Activated CD4-positive, alpha-beta T cell treated with anti-CD3 and anti-CD28 coated beads for 36 hours (primary cell): ENCODE data around the gene SLAMF6. TPM values are rescaled to one million over a fixed set of nuclear protein-coding genes. Genes with fewer than 3 reads are reported as not detected.
A peak's percentile ranks its signal among the peaks of the same experiment; 100 is the strongest.

ENCODE experiments used
- ATAC-seq: fragments of 200-7000 bp; cut with Tn5 transposase; one replicate; pipeline ENCODE4 v1.10.0; 2021; ENCODE audit warnings: mild to moderate bottlenecking, moderate library complexity
- CTCF ChIA-PET: fragments of 350-600 bp; sonication (Branson Sonifier 250); formaldehyde crosslinking; loops from one replicate; lab custom pipeline; 2021; ENCODE audit warnings: antibody characterized with exemption; lab: Charles Lee
- POLR2A ChIA-PET: fragments of 350-600 bp; sonication (Branson Sonifier 250); formaldehyde crosslinking; loops from one replicate; lab custom pipeline; 2021; ENCODE audit warnings: antibody characterized with exemption, inconsistent platforms; lab: Charles Lee
- DNase-seq: peaks from one replicate; pipeline ENCODE4 v3.0.0-alpha.2; 2020
- H3K27ac Mint-ChIP-seq: one replicate; pipeline ENCODE4 v1.8.0; 2021; ENCODE audit warnings: mixed read lengths
- H3K27me3 Mint-ChIP-seq: one replicate; pipeline ENCODE4 v1.8.0; 2021; ENCODE audit warnings: mixed read lengths
- H3K36me3 Mint-ChIP-seq: one replicate; pipeline ENCODE4 v1.8.0; 2021; ENCODE audit warnings: low read depth, mixed read lengths
- H3K4me1 Mint-ChIP-seq: one replicate; pipeline ENCODE4 v1.8.0; 2021; ENCODE audit warnings: mixed read lengths
- H3K4me3 Mint-ChIP-seq: one replicate; pipeline ENCODE4 v1.8.0; 2021; ENCODE audit warnings: mild to moderate bottlenecking, moderate library complexity, mixed read lengths
- H3K9me3 Mint-ChIP-seq: one replicate; pipeline ENCODE4 v1.8.0; 2021; ENCODE audit warnings: low read depth, mixed read lengths
- intact Hi-C, 2 experiments: fragments of 100-400 bp; cut with DNase I in 1 of 2; cut with micrococcal nuclease in 1 of 2; formaldehyde crosslinking; loops; one replicate each; pipeline versions ENCODE4 v1.14.2 to v1.15.1; 2022 to 2024; cut with DNase I, micrococcal nuclease
- total RNA-seq, 2 experiments: library from RNA; stranded (reverse); gene quantifications; one replicate each; pipeline ENCODE4 v1.2.3, GENCODE V29; 2021

The SLAMF6 gene
- total RNA-seq, 2 experiments from 2014 or later, result 45.9 to 55.0 TPM

GRCh38 chr1:160544647-160545046 is 21.6 kb upstream of the SLAMF6 start:
- peak overlapping the region; percentile 79 for H3K27ac Mint-ChIP-seq

GRCh38 chr1:160542303-160542945 is 19.4 kb upstream of the SLAMF6 start:
- H3K9me3 Mint-ChIP-seq, result peaks cover 2% of the 10 kb centered on the region
- no peak overlapping the region for H3K27ac Mint-ChIP-seq
- H3K36me3 Mint-ChIP-seq, result peaks cover 10% of the 10 kb centered on the region
- intact Hi-C loops, result loop anchor here (5.0 kb wide), 2 partner anchors 35 to 115 kb away; partner anchors contain the start of gene CD84 (in 1 of the 2)
- ChIA-PET POLR2A (no interaction called here), CTCF (interaction anchor here (0.9 to 12.6 kb wide), 8 partner anchors 8 to 70 kb away, joined by 3 to 150 read pairs (median 6); no protein-coding TSS in a partner anchor)
- ATAC-seq, result no peak
- DNase-seq, result no peak
- no peak overlapping the region for H3K4me3 Mint-ChIP-seq
- H3K27me3 Mint-ChIP-seq, result no peaks in the 10 kb centered on the region
- peaks cover 60% of the 10 kb centered on the region for H3K4me1 Mint-ChIP-seq

More at GRCh38 chr1:160544647-160545046, 21.6 kb upstream of the SLAMF6 start:
- peaks cover 2% of the 10 kb centered on the region for H3K9me3 Mint-ChIP-seq
- ATAC-seq, result peak; percentile 58
- CTCF ChIA-PET, result interaction anchor here (0.7 to 12.6 kb wide), 24 partner anchors 9 to 116 kb away, joined by 3 to 150 read pairs (median 4); no protein-coding TSS in a partner anchor
- H3K27me3 Mint-ChIP-seq, result no peaks in the 10 kb centered on the region
- POLR2A ChIA-PET, result interaction anchor here (0.7 to 1.1 kb wide), 2 partner anchors 44 to 62 kb away, joined by 7 to 10 read pairs; no protein-coding TSS in a partner anchor
- DNase-seq, result peak; percentile 30
- H3K4me3 Mint-ChIP-seq, result no peak overlapping the region
- intact Hi-C loops, result loop anchor here (1.0 to 5.0 kb wide), 3 partner anchors 33 to 117 kb away; partner anchors contain the start of gene CD84 (in 1 of the 2)
- H3K36me3 Mint-ChIP-seq, result peaks cover 10% of the 10 kb centered on the region
- H3K4me1 Mint-ChIP-seq, result peaks cover 49% of the 10 kb centered on the region

GRCh38 chr1:160541622-160542302 is 18.7 kb upstream of the SLAMF6 start:
- Mint-ChIP-seq H3K36me3 (peaks cover 11% of the 10 kb centered on the region), H3K27ac (peak overlapping the region; percentile 35), H3K27me3 (no peaks in the 10 kb centered on the region), H3K4me3 (no peak overlapping the region), H3K9me3 (peaks cover 2% of the 10 kb centered on the region), H3K4me1 (peaks cover 60% of the 10 kb centered on the region)
- no peak for DNase-seq
- intact Hi-C loops, result loop anchor here (2.0 to 5.0 kb wide), 5 partner anchors 21 to 114 kb away; partner anchors contain the start of gene CD84 (in 1 of the 2)
- ATAC-seq, result no peak
- ChIA-PET CTCF (interaction anchor here (0.7 to 4.2 kb wide), 12 partner anchors 8 to 165 kb away, joined by 3 to 31 read pairs (median 6); no protein-coding TSS in a partner anchor), POLR2A (no interaction called here)

GRCh38 chr1:160540859-160541233 is 17.8 kb upstream of the SLAMF6 start:
- H3K27me3 Mint-ChIP-seq, result no peaks in the 10 kb centered on the region
- peaks cover 65% of the 10 kb centered on the region for H3K4me1 Mint-ChIP-seq
- H3K27ac Mint-ChIP-seq, result peak overlapping the region; percentile 92
- peak overlapping the region; percentile 47 for H3K4me3 Mint-ChIP-seq
- peaks cover 10% of the 10 kb centered on the region for H3K9me3 Mint-ChIP-seq
- intact Hi-C loops, result loop anchor here (2.0 to 5.0 kb wide), 5 partner anchors 20 to 114 kb away; partner anchors contain the start of gene CD84 (in 1 of the 2)
- DNase-seq (no peak), ATAC-seq (no peak)
- H3K36me3 Mint-ChIP-seq, result peaks cover 6% of the 10 kb centered on the region
- ChIA-PET POLR2A (interaction anchor here (0.5 to 0.8 kb wide), 3 partner anchors 11 to 190 kb away, joined by 3 to 5 read pairs (median 3); no protein-coding TSS in a partner anchor), CTCF (interaction anchor here (0.7 to 4.2 kb wide), 13 partner anchors 9 to 164 kb away, joined by 3 to 31 read pairs (median 6); partner anchors contain the start of gene SLAMF6)

- Mint-ChIP-seq H3K27me3 (no peaks in the 10 kb centered on the region), H3K27ac (peak overlapping the region; percentile 92), H3K4me3 (peak overlapping the region; percentile 47), H3K4me1 (peaks cover 63% of the 10 kb centered on the region), H3K9me3 (peaks cover 12% of the 10 kb centered on the region), H3K36me3 (peaks cover 8% of the 10 kb centered on the region)
- CTCF ChIA-PET, result interaction anchor here (0.6 to 4.2 kb wide), 16 partner anchors 10 to 163 kb away, joined by 3 to 31 read pairs (median 5); partner anchors contain the start of gene SLAMF6
- ATAC-seq (peak; percentile 88), DNase-seq (peak; percentile 62)
- POLR2A ChIA-PET, result interaction anchor here (0.5 to 1.1 kb wide), 5 partner anchors 11 to 189 kb away, joined by 3 to 5 read pairs (median 3); partner anchors contain the start of gene SLAMF1
- intact Hi-C loops, result loop anchor here (2.0 to 5.0 kb wide), 5 partner anchors 19 to 113 kb away; partner anchors contain the start of gene CD84 (in 1 of the 2)
Observed at GRCh38 chr1:160539990-160540858, 17.2 kb upstream of the SLAMF6 start.

GRCh38 chr1:160539684-160539989 is 16.6 kb upstream of the SLAMF6 start:
- intact Hi-C loops, result no loop called here
- peak overlapping the region; percentile 92 for H3K27ac Mint-ChIP-seq
- H3K9me3 Mint-ChIP-seq, result peaks cover 14% of the 10 kb centered on the region
- no peaks in the 10 kb centered on the region for H3K27me3 Mint-ChIP-seq
- ATAC-seq, result no peak
- H3K4me3 Mint-ChIP-seq, result peak overlapping the region; percentile 47
- CTCF ChIA-PET, result interaction anchor here (0.9 to 4.2 kb wide), 10 partner anchors 11 to 109 kb away, joined by 3 to 31 read pairs (median 6); partner anchors contain the start of gene SLAMF6
- DNase-seq, result no peak
- POLR2A ChIA-PET, result interaction anchor here (1.0 to 1.1 kb wide), 2 partner anchors 66 to 107 kb away, joined by 3 to 5 read pairs; partner anchors contain the start of gene SLAMF1
- H3K4me1 Mint-ChIP-seq, result peaks cover 57% of the 10 kb centered on the region
- H3K36me3 Mint-ChIP-seq, result peaks cover 7% of the 10 kb centered on the region

- peak overlapping the region; percentile 92 for H3K27ac Mint-ChIP-seq
- H3K4me1 Mint-ChIP-seq, result peaks cover 52% of the 10 kb centered on the region
- peaks cover 14% of the 10 kb centered on the region for H3K9me3 Mint-ChIP-seq
- ChIA-PET CTCF (interaction anchor here (0.7 to 4.2 kb wide), 7 partner anchors 11 to 109 kb away, joined by 3 to 31 read pairs (median 3); partner anchors contain the start of gene SLAMF6), POLR2A (interaction anchor here (1.1 kb wide), 1 partner anchor 108 kb away, joined by 5 read pairs; the partner anchor contains the start of gene SLAMF1)
- DNase-seq (no peak), ATAC-seq (no peak)
- peaks cover 7% of the 10 kb centered on the region for H3K36me3 Mint-ChIP-seq
- H3K4me3 Mint-ChIP-seq, result no peak overlapping the region
- intact Hi-C loops, result no loop called here
- no peaks in the 10 kb centered on the region for H3K27me3 Mint-ChIP-seq
Observed at GRCh38 chr1:160538985-160539651, 16.1 kb upstream of the SLAMF6 start.

- DNase-seq (no peak), ATAC-seq (no peak)
- intact Hi-C loops, result no loop called here
- H3K27ac Mint-ChIP-seq, result no peak overlapping the region
- peaks cover 19% of the 10 kb centered on the region for H3K9me3 Mint-ChIP-seq
- no peak overlapping the region for H3K4me3 Mint-ChIP-seq
- H3K27me3 Mint-ChIP-seq, result no peaks in the 10 kb centered on the region
- ChIA-PET CTCF (interaction anchor here (0.6 to 4.2 kb wide), 3 partner anchors 15 to 323 kb away, joined by 3 to 31 read pairs (median 3); no protein-coding TSS in a partner anchor), POLR2A (no interaction called here)
- H3K4me1 Mint-ChIP-seq, result peaks cover 45% of the 10 kb centered on the region
- peaks cover 11% of the 10 kb centered on the region for H3K36me3 Mint-ChIP-seq
Observed at GRCh38 chr1:160537714-160538665, 14.9 kb upstream of the SLAMF6 start.
